Hepatocyte (in vitro differentiated cells): Measurements from ENCODE around the gene DENND4A.

Experiments used
- CTCF ChIP-seq: fragments of 200-600 bp; sonication (generic); IDR thresholded peaks from 2 replicates; pipeline ENCODE4 v1.5.1; 2016; ENCODE audit warnings: antibody characterized with exemption, mild to moderate bottlenecking; ENCODE audit not compliant: poor library complexity
- EZH2 ChIP-seq: fragments of 200-600 bp; sonication (generic); IDR thresholded peaks from 2 replicates; pipeline ENCODE4 v1.6.1; 2016; ENCODE audit warnings: antibody characterized with exemption, mild to moderate bottlenecking, borderline replicate concordance
- EZH2phosphoT487 ChIP-seq: fragments of 200-600 bp; sonication (generic); IDR thresholded peaks from one replicate; pipeline ENCODE4 v1.6.1; 2018; ENCODE audit warnings: antibody characterized with exemption, mild to moderate bottlenecking, low read depth, moderate library complexity; ENCODE audit not compliant: unreplicated experiment, severe bottlenecking

- TF ChIP-seq EZH2, result no peak
- TF ChIP-seq CTCF, result no peak
- no peak for TF ChIP-seq EZH2phosphoT487
Measured at GRCh38 chr15:65828585-65828984, 36.5 kb upstream of the DENND4A start.
